ENCODE data around the gene GAREM1.

GRCh38 chr18:32297579-32298170, 173.0 kb downstream of the GAREM1 start:
- TF ChIP-seq, protein P1, sequence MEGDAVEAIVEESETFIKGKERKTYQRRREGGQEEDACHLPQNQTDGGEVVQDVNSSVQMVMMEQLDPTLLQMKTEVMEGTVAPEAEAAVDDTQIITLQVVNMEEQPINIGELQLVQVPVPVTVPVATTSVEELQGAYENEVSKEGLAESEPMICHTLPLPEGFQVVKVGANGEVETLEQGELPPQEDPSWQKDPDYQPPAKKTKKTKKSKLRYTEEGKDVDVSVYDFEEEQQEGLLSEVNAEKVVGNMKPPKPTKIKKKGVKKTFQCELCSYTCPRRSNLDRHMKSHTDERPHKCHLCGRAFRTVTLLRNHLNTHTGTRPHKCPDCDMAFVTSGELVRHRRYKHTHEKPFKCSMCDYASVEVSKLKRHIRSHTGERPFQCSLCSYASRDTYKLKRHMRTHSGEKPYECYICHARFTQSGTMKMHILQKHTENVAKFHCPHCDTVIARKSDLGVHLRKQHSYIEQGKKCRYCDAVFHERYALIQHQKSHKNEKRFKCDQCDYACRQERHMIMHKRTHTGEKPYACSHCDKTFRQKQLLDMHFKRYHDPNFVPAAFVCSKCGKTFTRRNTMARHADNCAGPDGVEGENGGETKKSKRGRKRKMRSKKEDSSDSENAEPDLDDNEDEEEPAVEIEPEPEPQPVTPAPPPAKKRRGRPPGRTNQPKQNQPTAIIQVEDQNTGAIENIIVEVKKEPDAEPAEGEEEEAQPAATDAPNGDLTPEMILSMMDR (IDR thresholded peaks at IDR 0.05) = no peak
- TF ChIP-seq, protein P2, sequence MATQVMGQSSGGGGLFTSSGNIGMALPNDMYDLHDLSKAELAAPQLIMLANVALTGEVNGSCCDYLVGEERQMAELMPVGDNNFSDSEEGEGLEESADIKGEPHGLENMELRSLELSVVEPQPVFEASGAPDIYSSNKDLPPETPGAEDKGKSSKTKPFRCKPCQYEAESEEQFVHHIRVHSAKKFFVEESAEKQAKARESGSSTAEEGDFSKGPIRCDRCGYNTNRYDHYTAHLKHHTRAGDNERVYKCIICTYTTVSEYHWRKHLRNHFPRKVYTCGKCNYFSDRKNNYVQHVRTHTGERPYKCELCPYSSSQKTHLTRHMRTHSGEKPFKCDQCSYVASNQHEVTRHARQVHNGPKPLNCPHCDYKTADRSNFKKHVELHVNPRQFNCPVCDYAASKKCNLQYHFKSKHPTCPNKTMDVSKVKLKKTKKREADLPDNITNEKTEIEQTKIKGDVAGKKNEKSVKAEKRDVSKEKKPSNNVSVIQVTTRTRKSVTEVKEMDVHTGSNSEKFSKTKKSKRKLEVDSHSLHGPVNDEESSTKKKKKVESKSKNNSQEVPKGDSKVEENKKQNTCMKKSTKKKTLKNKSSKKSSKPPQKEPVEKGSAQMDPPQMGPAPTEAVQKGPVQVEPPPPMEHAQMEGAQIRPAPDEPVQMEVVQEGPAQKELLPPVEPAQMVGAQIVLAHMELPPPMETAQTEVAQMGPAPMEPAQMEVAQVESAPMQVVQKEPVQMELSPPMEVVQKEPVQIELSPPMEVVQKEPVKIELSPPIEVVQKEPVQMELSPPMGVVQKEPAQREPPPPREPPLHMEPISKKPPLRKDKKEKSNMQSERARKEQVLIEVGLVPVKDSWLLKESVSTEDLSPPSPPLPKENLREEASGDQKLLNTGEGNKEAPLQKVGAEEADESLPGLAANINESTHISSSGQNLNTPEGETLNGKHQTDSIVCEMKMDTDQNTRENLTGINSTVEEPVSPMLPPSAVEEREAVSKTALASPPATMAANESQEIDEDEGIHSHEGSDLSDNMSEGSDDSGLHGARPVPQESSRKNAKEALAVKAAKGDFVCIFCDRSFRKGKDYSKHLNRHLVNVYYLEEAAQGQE (IDR thresholded peaks at IDR 0.05; ENCODE audit: low read depth, low read length) = no peak
- TF ChIP-seq FOXM1 (IDR thresholded peaks at IDR 0.05; ENCODE audit: low read depth) (no peak), EP300 (IDR thresholded peaks at IDR 0.05; ENCODE audit: borderline replicate concordance in 1 of 2, low read depth in 1 of 2, low read length in 1 of 2) (no peak), SMC3 (IDR thresholded peaks at IDR 0.05; ENCODE audit: low read depth, low read length) (no peak), TCF12 (IDR thresholded peaks at IDR 0.05) (no peak), POLR2AphosphoS5 (IDR thresholded peaks at IDR 0.05; ENCODE audit: low read depth, low read length) (no peak)
- TF ChIP-seq, protein P3, sequence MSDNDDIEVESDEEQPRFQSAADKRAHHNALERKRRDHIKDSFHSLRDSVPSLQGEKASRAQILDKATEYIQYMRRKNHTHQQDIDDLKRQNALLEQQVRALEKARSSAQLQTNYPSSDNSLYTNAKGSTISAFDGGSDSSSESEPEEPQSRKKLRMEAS (IDR thresholded peaks at IDR 0.05; ENCODE audit: low read depth) = no peak
- TF ChIP-seq, protein P4, sequence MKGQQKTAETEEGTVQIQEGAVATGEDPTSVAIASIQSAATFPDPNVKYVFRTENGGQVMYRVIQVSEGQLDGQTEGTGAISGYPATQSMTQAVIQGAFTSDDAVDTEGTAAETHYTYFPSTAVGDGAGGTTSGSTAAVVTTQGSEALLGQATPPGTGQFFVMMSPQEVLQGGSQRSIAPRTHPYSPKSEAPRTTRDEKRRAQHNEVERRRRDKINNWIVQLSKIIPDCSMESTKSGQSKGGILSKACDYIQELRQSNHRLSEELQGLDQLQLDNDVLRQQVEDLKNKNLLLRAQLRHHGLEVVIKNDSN (IDR thresholded peaks at IDR 0.05; ENCODE audit: borderline replicate concordance, low read depth) = no peak
- TF ChIP-seq, protein P5, sequence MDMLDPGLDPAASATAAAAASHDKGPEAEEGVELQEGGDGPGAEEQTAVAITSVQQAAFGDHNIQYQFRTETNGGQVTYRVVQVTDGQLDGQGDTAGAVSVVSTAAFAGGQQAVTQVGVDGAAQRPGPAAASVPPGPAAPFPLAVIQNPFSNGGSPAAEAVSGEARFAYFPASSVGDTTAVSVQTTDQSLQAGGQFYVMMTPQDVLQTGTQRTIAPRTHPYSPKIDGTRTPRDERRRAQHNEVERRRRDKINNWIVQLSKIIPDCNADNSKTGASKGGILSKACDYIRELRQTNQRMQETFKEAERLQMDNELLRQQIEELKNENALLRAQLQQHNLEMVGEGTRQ (IDR thresholded peaks at IDR 0.05; ENCODE audit: borderline replicate concordance, low read depth, low read length) = no peak
